SK-N-SH treated with all-trans-retinoic acid at 6 μM for 48 hours (cell line): ENCODE results near the gene AHI1.

ENCODE experiments used
- ATAC-seq: fragments of 200-7000 bp; cut with Tn5 transposase; 3 replicates; pipeline ENCODE4 v1.9.1; 2020; ENCODE audit warnings: mild to moderate bottlenecking, moderate library complexity
- ARNTL ChIP-seq: fragments of 450-650 bp; formaldehyde crosslinking; IDR thresholded peaks from 2 replicates; pipeline ENCODE4 v1.5.0; 2020; ENCODE audit warnings: low read depth, mild to moderate bottlenecking, moderate library complexity, borderline replicate concordance
- BACH2 ChIP-seq: fragments of 250-450 bp; sonication (Bioruptor Pico); IDR thresholded peaks from 2 replicates; pipeline ENCODE4 v1.9.0; 2021; ENCODE audit warnings: mild to moderate bottlenecking, borderline replicate concordance
- CREB5 ChIP-seq: fragments of 250-450 bp; sonication (Bioruptor Pico); IDR thresholded peaks from 2 replicates; pipeline ENCODE4 v1.5.1; 2020; ENCODE audit warnings: low read depth, mild to moderate bottlenecking, moderate library complexity
- CSDC2 ChIP-seq: fragments of 250-450 bp; sonication (Bioruptor Pico); IDR thresholded peaks from 2 replicates; pipeline ENCODE4 v1.5.0; 2020; ENCODE audit warnings: mild to moderate bottlenecking, moderate library complexity
- CSRNP3 ChIP-seq: fragments of 250-450 bp; sonication (Bioruptor Pico); IDR thresholded peaks from 2 replicates; pipeline ENCODE4 v1.5.1; 2021; ENCODE audit warnings: mild to moderate bottlenecking, moderate library complexity
- ESRRG ChIP-seq: fragments of 250-450 bp; sonication (Bioruptor Pico); IDR thresholded peaks from 2 replicates; pipeline ENCODE4 v1.6.1; 2021; ENCODE audit warnings: mild to moderate bottlenecking
- GLIS3 ChIP-seq: fragments of 250-450 bp; sonication (Bioruptor Pico); IDR thresholded peaks from 2 replicates; pipeline ENCODE4 v1.5.0; 2020; ENCODE audit warnings: mild to moderate bottlenecking, moderate library complexity
- ISL1 ChIP-seq: fragments of 250-450 bp; sonication (Bioruptor Pico); IDR thresholded peaks from 2 replicates; pipeline ENCODE4 v2.1.2; 2022; ENCODE audit warnings: mild to moderate bottlenecking, moderate library complexity
- OSR1 ChIP-seq: fragments of 250-450 bp; sonication (Bioruptor Pico); IDR thresholded peaks from 2 replicates; pipeline ENCODE4 v1.8.0; 2022; ENCODE audit warnings: moderate library complexity, mild to moderate bottlenecking, inconsistent platforms
- PPARA ChIP-seq: fragments of 250-450 bp; sonication (Bioruptor Pico); IDR thresholded peaks from 2 replicates; pipeline ENCODE4 v1.5.0; 2020; ENCODE audit warnings: mild to moderate bottlenecking, borderline replicate concordance
- RARB ChIP-seq: fragments of 250-450 bp; sonication (Bioruptor Pico); IDR thresholded peaks from 2 replicates; pipeline ENCODE4 v1.8.0; 2021; ENCODE audit warnings: mild to moderate bottlenecking, moderate library complexity
- SNAI2 ChIP-seq: fragments of 250-450 bp; sonication (Bioruptor Pico); IDR thresholded peaks from 2 replicates; pipeline ENCODE4 v1.5.0; 2020; ENCODE audit warnings: mild to moderate bottlenecking, moderate library complexity
- TCF4 ChIP-seq: fragments of 250-450 bp; sonication (Bioruptor Pico); IDR thresholded peaks from 2 replicates; pipeline ENCODE4 v1.8.0; 2021; ENCODE audit warnings: mild to moderate bottlenecking, moderate library complexity, borderline replicate concordance
- TOX ChIP-seq: fragments of 250-450 bp; sonication (Bioruptor Pico); IDR thresholded peaks from 2 replicates; pipeline ENCODE4 v1.8.0; 2021; ENCODE audit warnings: mild to moderate bottlenecking, moderate library complexity, borderline replicate concordance
- ZFP3 ChIP-seq: fragments of 250-450 bp; sonication (Bioruptor Pico); IDR thresholded peaks from 2 replicates; pipeline ENCODE4 v1.5.0; 2020; ENCODE audit warnings: mild to moderate bottlenecking, moderate library complexity
- ZFP30 ChIP-seq: fragments of 450-650 bp; formaldehyde crosslinking; IDR thresholded peaks from 2 replicates; pipeline ENCODE4 v1.5.0; 2022; ENCODE audit warnings: mild to moderate bottlenecking, moderate library complexity
- ZNF565 ChIP-seq: fragments of 450-650 bp; formaldehyde crosslinking; conservative IDR thresholded peaks from 2 replicates; pipeline ENCODE4 v1.5.0; 2020; ENCODE audit warnings: low read depth, mild to moderate bottlenecking, moderate library complexity
- ZNF70 ChIP-seq: fragments of 450-650 bp; formaldehyde crosslinking; IDR thresholded peaks from 2 replicates; pipeline ENCODE4 v1.5.0; 2020; ENCODE audit warnings: mild to moderate bottlenecking, moderate library complexity
- ZNF8 ChIP-seq: fragments of 450-650 bp; formaldehyde crosslinking; IDR thresholded peaks from 2 replicates; pipeline ENCODE4 v1.5.0; 2020; ENCODE audit warnings: mild to moderate bottlenecking, moderate library complexity
- TF ChIP-seq, protein P1 (sequence below): fragments of 250-450 bp; sonication (Bioruptor Pico); IDR thresholded peaks from 2 replicates; pipeline ENCODE4 v1.5.0; 2020; ENCODE audit warnings: mild to moderate bottlenecking, moderate library complexity
- TF ChIP-seq, protein P2 (sequence below): fragments of 250-450 bp; sonication (Bioruptor Pico); IDR thresholded peaks from 2 replicates; pipeline ENCODE4 v1.8.0; 2020; ENCODE audit warnings: mild to moderate bottlenecking, moderate library complexity, borderline replicate concordance
- TF ChIP-seq, protein P3 (sequence below): fragments of 250-450 bp; sonication (Bioruptor Pico); IDR thresholded peaks from 2 replicates; pipeline ENCODE4 v1.8.0; 2021; ENCODE audit warnings: low read depth, mild to moderate bottlenecking, moderate library complexity, borderline replicate concordance

The AHI1 gene

GRCh38 chr6:135311446-135312200 lies 185.9 kb downstream of the AHI1 start:
- TF ChIP-seq, protein P1, sequence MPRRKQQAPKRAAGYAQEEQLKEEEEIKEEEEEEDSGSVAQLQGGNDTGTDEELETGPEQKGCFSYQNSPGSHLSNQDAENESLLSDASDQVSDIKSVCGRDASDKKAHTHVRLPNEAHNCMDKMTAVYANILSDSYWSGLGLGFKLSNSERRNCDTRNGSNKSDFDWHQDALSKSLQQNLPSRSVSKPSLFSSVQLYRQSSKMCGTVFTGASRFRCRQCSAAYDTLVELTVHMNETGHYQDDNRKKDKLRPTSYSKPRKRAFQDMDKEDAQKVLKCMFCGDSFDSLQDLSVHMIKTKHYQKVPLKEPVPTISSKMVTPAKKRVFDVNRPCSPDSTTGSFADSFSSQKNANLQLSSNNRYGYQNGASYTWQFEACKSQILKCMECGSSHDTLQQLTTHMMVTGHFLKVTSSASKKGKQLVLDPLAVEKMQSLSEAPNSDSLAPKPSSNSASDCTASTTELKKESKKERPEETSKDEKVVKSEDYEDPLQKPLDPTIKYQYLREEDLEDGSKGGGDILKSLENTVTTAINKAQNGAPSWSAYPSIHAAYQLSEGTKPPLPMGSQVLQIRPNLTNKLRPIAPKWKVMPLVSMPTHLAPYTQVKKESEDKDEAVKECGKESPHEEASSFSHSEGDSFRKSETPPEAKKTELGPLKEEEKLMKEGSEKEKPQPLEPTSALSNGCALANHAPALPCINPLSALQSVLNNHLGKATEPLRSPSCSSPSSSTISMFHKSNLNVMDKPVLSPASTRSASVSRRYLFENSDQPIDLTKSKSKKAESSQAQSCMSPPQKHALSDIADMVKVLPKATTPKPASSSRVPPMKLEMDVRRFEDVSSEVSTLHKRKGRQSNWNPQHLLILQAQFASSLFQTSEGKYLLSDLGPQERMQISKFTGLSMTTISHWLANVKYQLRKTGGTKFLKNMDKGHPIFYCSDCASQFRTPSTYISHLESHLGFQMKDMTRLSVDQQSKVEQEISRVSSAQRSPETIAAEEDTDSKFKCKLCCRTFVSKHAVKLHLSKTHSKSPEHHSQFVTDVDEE (CRISPR knock-in tag): no peak
- TF ChIP-seq GLIS3 (no peak), PPARA (CRISPR knock-in tag) (no peak), SNAI2 (no peak), ARNTL (CRISPR knock-in tag) (no peak), TCF4 (CRISPR knock-in tag) (no peak), ZNF70 (CRISPR knock-in tag) (no peak), CSDC2 (no peak), CSRNP3 (CRISPR knock-in tag) (no peak), CREB5 (CRISPR knock-in tag) (no peak), ZFP30 (CRISPR knock-in tag) (no peak), ISL1 (no peak), BACH2 (CRISPR knock-in tag) (no peak), ZFP3 (CRISPR knock-in tag) (no peak), RARB (CRISPR knock-in tag) (no peak)
- TF ChIP-seq, protein P2, sequence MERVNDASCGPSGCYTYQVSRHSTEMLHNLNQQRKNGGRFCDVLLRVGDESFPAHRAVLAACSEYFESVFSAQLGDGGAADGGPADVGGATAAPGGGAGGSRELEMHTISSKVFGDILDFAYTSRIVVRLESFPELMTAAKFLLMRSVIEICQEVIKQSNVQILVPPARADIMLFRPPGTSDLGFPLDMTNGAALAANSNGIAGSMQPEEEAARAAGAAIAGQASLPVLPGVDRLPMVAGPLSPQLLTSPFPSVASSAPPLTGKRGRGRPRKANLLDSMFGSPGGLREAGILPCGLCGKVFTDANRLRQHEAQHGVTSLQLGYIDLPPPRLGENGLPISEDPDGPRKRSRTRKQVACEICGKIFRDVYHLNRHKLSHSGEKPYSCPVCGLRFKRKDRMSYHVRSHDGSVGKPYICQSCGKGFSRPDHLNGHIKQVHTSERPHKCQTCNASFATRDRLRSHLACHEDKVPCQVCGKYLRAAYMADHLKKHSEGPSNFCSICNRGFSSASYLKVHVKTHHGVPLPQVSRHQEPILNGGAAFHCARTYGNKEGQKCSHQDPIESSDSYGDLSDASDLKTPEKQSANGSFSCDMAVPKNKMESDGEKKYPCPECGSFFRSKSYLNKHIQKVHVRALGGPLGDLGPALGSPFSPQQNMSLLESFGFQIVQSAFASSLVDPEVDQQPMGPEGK (CRISPR knock-in tag): no peak
- TF ChIP-seq, protein P3, sequence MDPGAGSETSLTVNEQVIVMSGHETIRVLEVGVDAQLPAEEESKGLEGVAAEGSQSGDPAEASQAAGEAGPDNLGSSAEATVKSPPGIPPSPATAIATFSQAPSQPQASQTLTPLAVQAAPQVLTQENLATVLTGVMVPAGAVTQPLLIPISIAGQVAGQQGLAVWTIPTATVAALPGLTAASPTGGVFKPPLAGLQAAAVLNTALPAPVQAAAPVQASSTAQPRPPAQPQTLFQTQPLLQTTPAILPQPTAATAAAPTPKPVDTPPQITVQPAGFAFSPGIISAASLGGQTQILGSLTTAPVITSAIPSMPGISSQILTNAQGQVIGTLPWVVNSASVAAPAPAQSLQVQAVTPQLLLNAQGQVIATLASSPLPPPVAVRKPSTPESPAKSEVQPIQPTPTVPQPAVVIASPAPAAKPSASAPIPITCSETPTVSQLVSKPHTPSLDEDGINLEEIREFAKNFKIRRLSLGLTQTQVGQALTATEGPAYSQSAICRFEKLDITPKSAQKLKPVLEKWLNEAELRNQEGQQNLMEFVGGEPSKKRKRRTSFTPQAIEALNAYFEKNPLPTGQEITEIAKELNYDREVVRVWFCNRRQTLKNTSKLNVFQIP (CRISPR knock-in tag): no peak
- ATAC-seq: no peak

GRCh38 chr6:135310291-135310690 lies 187.2 kb downstream of the AHI1 start:
- ATAC-seq: no peak
- TF ChIP-seq ESRRG (CRISPR knock-in tag) (no peak), CREB5 (CRISPR knock-in tag) (no peak), ZNF70 (CRISPR knock-in tag) (no peak), CSRNP3 (CRISPR knock-in tag) (no peak), OSR1 (CRISPR knock-in tag) (no peak), CSDC2 (no peak), BACH2 (CRISPR knock-in tag) (no peak), TCF4 (CRISPR knock-in tag) (no peak), ZNF565 (CRISPR knock-in tag) (no peak), TOX (CRISPR knock-in tag) (no peak), ZFP30 (CRISPR knock-in tag) (no peak), ISL1 (no peak), ARNTL (CRISPR knock-in tag) (no peak), RARB (CRISPR knock-in tag) (no peak), ZFP3 (CRISPR knock-in tag) (no peak), ZNF8 (CRISPR knock-in tag) (no peak)
- TF ChIP-seq, protein P3 (CRISPR knock-in tag): no peak
- TF ChIP-seq, protein P2 (CRISPR knock-in tag): no peak
